Measurements from ENCODE around the gene ARIH1.

DNA sequence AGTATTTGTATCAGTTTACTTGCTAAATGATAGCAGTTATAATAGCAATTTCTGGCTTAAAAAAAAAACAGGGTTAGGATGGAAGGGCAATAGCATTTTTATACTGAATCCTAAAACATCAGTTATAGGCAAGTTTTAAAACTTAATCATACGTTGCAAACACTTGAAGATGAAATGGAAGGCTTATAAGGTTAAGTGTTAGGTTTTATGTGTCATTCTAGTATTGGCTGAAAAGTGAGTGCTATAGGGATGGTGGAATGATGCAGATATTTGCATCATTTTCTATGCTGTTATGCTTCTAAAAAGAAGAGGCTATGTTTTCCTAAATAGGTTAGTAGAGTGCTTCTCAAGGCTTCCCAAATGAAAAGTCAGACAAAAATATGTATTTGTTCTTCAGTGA is 23.3 kb downstream of the ARIH1 start:
- TF ChIP-seq, protein P1, sequence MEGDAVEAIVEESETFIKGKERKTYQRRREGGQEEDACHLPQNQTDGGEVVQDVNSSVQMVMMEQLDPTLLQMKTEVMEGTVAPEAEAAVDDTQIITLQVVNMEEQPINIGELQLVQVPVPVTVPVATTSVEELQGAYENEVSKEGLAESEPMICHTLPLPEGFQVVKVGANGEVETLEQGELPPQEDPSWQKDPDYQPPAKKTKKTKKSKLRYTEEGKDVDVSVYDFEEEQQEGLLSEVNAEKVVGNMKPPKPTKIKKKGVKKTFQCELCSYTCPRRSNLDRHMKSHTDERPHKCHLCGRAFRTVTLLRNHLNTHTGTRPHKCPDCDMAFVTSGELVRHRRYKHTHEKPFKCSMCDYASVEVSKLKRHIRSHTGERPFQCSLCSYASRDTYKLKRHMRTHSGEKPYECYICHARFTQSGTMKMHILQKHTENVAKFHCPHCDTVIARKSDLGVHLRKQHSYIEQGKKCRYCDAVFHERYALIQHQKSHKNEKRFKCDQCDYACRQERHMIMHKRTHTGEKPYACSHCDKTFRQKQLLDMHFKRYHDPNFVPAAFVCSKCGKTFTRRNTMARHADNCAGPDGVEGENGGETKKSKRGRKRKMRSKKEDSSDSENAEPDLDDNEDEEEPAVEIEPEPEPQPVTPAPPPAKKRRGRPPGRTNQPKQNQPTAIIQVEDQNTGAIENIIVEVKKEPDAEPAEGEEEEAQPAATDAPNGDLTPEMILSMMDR (conservative IDR thresholded peaks at IDR 0.05; ENCODE audit: low read depth, low read length): no peak
- no peak for TF ChIP-seq SMC3 (IDR thresholded peaks at IDR 0.05; ENCODE audit: low read depth, low read length)
- TF ChIP-seq POLR2A (IDR thresholded peaks at IDR 0.05; ENCODE audit: low read depth, low read length): no peak
- no peak for TF ChIP-seq USF2 (IDR thresholded peaks at IDR 0.05; ENCODE audit: low read depth, low read length)
- no peak for TF ChIP-seq CHD1 (IDR thresholded peaks at IDR 0.05; ENCODE audit: low read depth, low read length)
- TF ChIP-seq, protein P2, sequence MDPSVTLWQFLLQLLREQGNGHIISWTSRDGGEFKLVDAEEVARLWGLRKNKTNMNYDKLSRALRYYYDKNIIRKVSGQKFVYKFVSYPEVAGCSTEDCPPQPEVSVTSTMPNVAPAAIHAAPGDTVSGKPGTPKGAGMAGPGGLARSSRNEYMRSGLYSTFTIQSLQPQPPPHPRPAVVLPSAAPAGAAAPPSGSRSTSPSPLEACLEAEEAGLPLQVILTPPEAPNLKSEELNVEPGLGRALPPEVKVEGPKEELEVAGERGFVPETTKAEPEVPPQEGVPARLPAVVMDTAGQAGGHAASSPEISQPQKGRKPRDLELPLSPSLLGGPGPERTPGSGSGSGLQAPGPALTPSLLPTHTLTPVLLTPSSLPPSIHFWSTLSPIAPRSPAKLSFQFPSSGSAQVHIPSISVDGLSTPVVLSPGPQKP (IDR thresholded peaks at IDR 0.05; ENCODE audit: borderline replicate concordance, low read depth, low read length): no peak
- no peak for TF ChIP-seq RCOR1 (IDR thresholded peaks at IDR 0.05; ENCODE audit: insufficient replicate concordance, low read length)
- TF ChIP-seq CEBPB (IDR thresholded peaks at IDR 0.05; ENCODE audit: low read depth, low read length): no peak
- TF ChIP-seq RFX5 (IDR thresholded peaks at IDR 0.05; ENCODE audit: low read depth, low read length): no peak
- no peak for TF ChIP-seq BHLHE40 (IDR thresholded peaks at IDR 0.05; ENCODE audit: low read depth, low read length)
- TF ChIP-seq MAFK (IDR thresholded peaks at IDR 0.05; ENCODE audit: low read depth, low read length): no peak
- TF ChIP-seq RAD21 (IDR thresholded peaks at IDR 0.05; ENCODE audit: low read length): no peak
- TF ChIP-seq MXI1 (IDR thresholded peaks at IDR 0.05; ENCODE audit: borderline replicate concordance, low read depth, low read length): no peak

All from IMR-90 (cell line).